GM08714 (cell line): Measurements from ENCODE around the gene HTR3B.

Experiments
- H3K4me3 ChIP-seq: fragments of 200-500 bp; sonication (Bioruptor generic); 2 replicates; pipeline ENCODE4 v1.5.1; 2014; ENCODE audit warnings: mild to moderate bottlenecking, low read length, inconsistent platforms
- ZNF274 ChIP-seq: IDR thresholded peaks from 2 replicates; pipeline ENCODE4 v1.6.1; 2012; ENCODE audit warnings: mild to moderate bottlenecking, low read depth, low read length

HTR3B gene

GRCh38 chr11:113947994-113948393, 43.4 kb downstream of the HTR3B start:
- no peak for TF ChIP-seq ZNF274
- H3K4me3 ChIP-seq = no peak overlapping the region

GRCh38 chr11:113949891-113950290, 45.3 kb downstream of the HTR3B start:
- TF ChIP-seq ZNF274 = no peak
- H3K4me3 ChIP-seq = no peak overlapping the region

- H3K4me3 ChIP-seq = no peak overlapping the region
- no peak for TF ChIP-seq ZNF274
Measured at GRCh38 chr11:113951537-113951936, 46.9 kb downstream of the HTR3B start.

GRCh38 chr11:113952070-113952469, 47.5 kb downstream of the HTR3B start:
- no peak for TF ChIP-seq ZNF274

GRCh38 chr11:113952588-113952987, 48.0 kb downstream of the HTR3B start:
- no peak for TF ChIP-seq ZNF274
- H3K4me3 ChIP-seq = no peak overlapping the region

More at GRCh38 chr11:113952070-113952469, 47.5 kb downstream of the HTR3B start:
- H3K4me3 ChIP-seq = no peak overlapping the region

- no peak overlapping the region for H3K4me3 ChIP-seq
- TF ChIP-seq ZNF274 = no peak
Measured at GRCh38 chr11:113954235-113954634, 49.6 kb downstream of the HTR3B start.

- TF ChIP-seq ZNF274 = no peak
- H3K4me3 ChIP-seq = no peak overlapping the region
Measured at GRCh38 chr11:113956986-113957385, 52.4 kb downstream of the HTR3B start.

GRCh38 chr11:113960702-113961330, 56.2 kb downstream of the HTR3B start:
- no peak for TF ChIP-seq ZNF274
- no peak overlapping the region for H3K4me3 ChIP-seq

GRCh38 chr11:113967361-113967760, 62.8 kb downstream of the HTR3B start:
- H3K4me3 ChIP-seq = no peak overlapping the region
- TF ChIP-seq ZNF274 = no peak

GRCh38 chr11:113971506-113972195, 67.1 kb downstream of the HTR3B start:
- H3K4me3 ChIP-seq = no peak overlapping the region
- TF ChIP-seq ZNF274 = no peak

- no peak for TF ChIP-seq ZNF274
- H3K4me3 ChIP-seq = no peak within 1 kb of the TSS
Measured at GRCh38 chr11:113974741-113975470, 70.3 kb downstream of the HTR3B start, which contains the start of gene HTR3A. Gene HTR3A, plus strand, starts transcription at chr11:113975108. Its CDS starts 218 bp downstream, at chr11:113975326.

- TF ChIP-seq ZNF274 = no peak
- no peak overlapping the region for H3K4me3 ChIP-seq
Measured at GRCh38 chr11:113977071-113977490, 72.5 kb downstream of the HTR3B start.

GRCh38 chr11:113977701-113978100, 73.1 kb downstream of the HTR3B start:
- no peak overlapping the region for H3K4me3 ChIP-seq
- TF ChIP-seq ZNF274 = no peak

GRCh38 chr11:113979431-113979830, 74.8 kb downstream of the HTR3B start:
- H3K4me3 ChIP-seq = no peak overlapping the region
- no peak for TF ChIP-seq ZNF274

GRCh38 chr11:113980785-113981184, 76.2 kb downstream of the HTR3B start:
- no peak for TF ChIP-seq ZNF274
- no peak overlapping the region for H3K4me3 ChIP-seq

- no peak for TF ChIP-seq ZNF274
- no peak overlapping the region for H3K4me3 ChIP-seq
Measured at GRCh38 chr11:113982306-113982705, 77.7 kb downstream of the HTR3B start.
